NCI-H510A treated with DMSO at 0.1 percent for 48 hours (cell line): Measurements from ENCODE around the gene VMP1.
"Not testable (repeated sequence)": the region's sequence is repeated elsewhere in the genome, so short reads cannot be mapped to it uniquely, and the experiment has no call there.

ENCODE experiments used
- DNase-seq: peaks from one replicate; lab custom pipeline; 2025; lab: John Stamatoyannopoulos, UW

The VMP1 gene

GRCh38 chr17:59841091-59841881 is 133.8 kb downstream of the VMP1 start:
- peak; percentile 48 for DNase-seq

- not testable (repeated sequence) for DNase-seq
Observed at GRCh38 chr17:59841882-59842263, 134.4 kb downstream of the VMP1 start.

- DNase-seq = peak; percentile 69
Observed at GRCh38 chr17:59842901-59843652, 135.6 kb downstream of the VMP1 start.

GRCh38 chr17:59844884-59845594 is 137.6 kb downstream of the VMP1 start:
- DNase-seq = peak; percentile 68

GRCh38 chr17:59845595-59846393 is 138.3 kb downstream of the VMP1 start:
- DNase-seq = peak; percentile 100

DNA sequence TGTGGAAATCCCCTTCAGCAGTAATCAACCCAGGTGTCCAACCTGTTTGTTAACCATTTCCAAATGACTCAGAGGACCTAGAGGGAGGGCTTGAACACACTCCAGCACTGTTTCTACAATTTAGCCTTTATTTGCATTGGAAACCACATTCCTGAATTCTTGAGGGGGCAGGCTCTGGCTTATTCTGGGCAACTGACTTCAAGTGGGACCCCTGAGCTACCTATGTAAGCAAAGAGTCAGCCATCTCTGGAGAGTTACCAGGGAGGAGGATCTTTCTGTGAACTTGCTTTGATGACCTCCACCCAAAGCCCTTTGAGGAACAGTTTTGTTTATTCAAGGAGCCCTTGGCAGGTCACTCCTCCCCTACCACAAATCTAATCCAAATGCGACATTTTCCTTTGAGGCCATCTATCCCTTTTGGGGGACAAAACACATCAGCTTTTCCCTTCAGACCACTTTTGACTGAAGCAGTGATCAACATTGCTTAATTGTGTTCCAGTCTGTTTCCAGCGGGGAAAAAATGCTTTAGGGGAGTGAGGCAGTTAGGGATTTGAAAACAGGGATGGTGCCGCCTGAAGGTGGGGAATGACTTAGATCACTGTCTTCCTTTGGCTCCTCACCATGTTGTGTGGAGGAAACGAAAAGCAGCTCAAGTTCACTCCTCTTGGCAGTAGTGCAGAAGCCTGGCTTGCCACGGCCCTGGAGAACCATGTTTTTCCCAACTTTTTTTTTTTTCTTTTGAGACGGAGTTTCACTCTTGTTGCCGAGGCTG is 139.1 kb downstream of the VMP1 start:
- DNase-seq = peak; percentile 97

GRCh38 chr17:59848385-59848668 is 140.9 kb downstream of the VMP1 start:
- DNase-seq = no peak

GRCh38 chr17:59848778-59849177 is 141.3 kb downstream of the VMP1 start:
- DNase-seq = no peak

GRCh38 chr17:59850311-59850710 is 142.9 kb downstream of the VMP1 start:
- not testable (repeated sequence) for DNase-seq

DNA sequence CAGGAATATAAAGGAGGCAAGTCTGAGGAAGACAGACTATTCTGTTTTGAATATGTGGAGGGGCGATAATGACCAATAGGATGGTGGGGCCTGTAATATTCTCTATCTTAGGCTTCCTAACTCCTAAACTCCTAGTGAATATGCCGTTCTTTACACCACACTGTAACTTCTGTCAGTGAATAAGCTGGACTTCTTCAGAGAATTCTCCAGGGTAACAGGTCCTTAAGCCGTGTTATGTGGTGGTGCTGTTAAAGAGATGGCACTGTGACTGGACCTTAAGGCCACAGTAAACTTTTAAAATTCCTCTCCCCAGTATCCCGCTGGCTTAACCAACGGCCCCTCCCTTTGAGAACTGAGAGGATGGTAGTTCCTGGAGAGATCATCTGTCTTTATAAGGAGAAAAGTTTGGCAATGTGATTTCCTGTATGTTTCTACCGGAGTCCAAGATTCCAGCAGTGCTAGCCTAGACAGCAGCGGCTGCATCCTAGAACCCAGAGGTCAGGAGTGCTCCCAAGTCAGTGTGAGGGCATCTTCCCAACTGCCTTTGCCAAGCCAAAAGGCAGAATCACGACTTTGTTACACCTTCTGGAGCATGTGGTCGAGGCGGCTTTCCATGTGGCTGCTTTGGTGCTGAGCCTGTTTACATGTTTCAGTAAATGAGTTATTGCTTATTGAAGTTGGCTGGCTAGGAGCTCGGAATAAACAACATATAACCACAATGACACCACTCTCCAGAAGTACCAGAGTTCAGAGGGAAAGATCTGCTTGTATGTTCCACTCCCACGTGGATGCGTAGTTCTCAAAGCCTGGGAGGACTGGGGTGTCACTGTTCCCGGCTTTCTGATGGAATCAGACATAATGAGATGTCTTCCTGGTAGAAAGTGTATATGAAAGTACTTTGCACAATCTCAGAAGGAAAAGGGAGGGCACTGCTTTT is 144.3 kb downstream of the VMP1 start:
- peak; percentile 21 for DNase-seq

DNA sequence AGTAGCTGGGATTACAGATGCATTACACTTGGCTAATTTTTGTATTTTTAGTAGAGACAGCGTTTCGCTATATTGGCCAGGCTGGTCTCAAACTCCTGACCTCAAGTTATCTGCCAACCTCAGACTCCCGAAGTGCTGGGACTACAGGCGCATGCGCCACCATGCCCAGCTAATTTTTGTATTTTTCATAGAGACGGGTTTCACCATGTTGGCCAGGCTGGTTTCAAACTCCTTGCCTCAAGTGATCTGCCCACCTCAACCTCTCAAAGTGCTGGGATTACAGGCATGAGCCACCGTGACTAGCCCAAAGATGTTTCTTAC is 145.4 kb downstream of the VMP1 start:
- DNase-seq = not testable (repeated sequence)

DNA sequence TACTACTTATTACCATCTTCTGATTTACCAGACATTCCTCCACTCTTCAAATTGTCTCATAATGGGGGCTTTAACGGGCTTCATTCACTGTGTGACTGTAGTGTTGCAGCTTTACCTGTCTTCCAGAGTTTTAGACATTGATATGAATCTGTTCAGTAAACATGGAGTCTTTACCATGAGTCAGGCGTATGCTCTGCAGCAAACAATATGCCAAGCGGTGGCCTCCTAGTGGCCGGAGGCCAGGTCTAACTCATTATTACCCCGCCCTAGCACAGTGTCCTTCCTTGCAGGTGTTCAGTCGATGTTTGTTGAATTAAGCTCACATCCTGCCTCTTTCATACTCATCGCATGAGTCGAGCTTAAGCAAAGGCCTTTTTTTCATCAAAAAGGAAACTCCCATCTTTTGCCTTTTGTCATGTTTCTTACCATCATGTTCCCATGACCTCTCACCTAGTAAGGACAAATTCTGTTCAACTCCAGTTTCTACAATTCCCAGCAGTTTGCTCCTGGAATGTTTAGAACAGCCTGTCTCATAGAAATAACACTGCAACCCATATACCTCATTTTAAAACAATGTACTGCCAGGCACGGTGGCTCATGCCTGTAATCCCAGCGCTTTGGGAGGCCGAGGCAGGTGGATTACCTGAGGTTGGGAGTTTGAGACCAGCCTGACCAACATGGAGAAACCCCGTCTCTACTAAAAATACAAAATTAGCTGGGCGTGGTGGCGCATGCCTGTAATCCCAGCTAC is 145.9 kb downstream of the VMP1 start:
- peak; percentile 72 for DNase-seq

DNA sequence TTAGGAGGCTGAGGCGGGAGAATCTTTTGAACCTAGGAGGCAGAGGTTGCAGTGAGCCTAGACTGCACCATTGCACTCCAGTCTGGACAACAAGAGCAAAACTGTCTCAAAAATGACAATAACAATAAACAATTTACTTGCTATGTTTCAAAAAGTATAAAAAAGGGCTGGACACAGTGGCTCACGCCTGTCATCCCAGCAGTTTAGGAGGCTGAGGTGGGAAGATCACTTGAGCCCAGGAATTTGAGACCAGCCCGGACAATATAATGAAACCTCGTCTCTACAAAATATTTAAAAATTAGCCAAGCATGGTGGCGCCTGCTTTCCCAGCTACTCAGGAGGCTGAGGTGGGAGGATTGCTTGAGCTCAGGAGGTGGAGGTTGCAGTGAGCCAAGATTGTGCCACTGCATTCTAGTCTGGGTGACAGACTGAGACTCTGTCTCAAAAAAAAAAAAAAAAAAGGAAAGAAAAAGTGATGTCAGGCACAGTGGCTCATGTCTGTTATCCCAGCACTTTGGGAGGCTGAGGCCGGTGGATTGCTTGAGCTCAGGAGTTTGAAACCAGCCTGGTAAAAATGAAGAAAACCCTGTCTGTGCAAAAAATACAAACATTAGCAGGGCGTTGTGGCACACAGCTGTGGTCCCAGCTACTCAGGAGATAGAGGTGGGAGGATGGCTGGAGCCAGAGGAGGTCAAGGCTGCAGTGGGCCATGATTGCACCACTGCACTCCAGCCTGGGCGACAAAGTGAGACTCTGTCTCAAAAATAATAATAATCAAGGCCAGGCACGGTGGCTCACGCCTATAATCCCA is 146.7 kb downstream of the VMP1 start:
- DNase-seq = not testable (repeated sequence)

- DNase-seq = peak; percentile 28
Observed at GRCh38 chr17:59856859-59857794, 149.7 kb downstream of the VMP1 start.

DNA sequence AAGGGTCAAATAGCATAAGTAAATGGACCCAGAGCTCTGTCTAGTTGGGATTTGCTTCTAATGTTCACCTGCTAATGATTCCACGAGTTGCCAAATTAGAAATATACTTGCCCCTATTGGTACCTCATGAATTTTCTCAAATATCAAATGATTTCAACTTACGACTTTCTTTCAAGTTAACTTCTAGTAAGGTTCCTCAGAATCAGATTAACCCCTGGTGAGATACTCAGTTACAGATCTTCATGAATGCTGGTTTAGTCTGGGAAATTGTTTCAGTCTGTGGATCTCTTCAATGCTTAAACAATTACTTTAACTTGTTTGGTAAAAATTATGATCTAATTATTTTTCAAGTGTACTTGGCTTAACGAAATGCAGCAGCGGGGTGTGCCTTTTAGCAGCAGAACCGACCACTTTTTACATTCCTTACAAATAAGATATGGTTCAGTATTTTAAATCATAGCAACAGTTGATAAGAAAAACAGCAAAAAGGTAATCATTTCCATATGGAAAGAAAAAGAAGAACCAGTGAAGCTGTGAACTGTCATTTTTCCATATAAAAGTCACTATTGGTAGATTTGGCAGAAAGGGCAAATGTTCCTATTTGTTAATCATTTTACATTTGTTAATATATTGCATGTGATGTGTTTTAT is 150.8 kb downstream of the VMP1 start:
- no peak for DNase-seq

DNA sequence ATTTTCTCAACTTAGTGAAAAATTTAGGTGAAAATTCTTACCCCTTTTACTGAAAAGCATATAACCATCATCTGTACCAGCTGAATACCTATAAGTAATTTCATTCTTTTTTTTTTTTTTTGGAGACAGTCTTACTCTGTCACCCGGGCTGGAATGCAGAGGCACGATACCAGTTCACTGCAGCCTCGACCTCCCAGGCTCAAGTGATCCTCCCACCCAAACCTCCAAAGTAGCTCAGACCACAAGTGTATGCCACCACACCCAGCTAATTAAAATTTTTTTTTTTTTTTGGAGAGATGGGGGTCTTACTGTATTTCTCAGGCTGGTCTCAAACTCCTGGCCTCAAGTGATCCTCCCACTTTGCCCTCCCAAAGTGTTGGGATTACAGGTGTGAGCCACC is 151.5 kb downstream of the VMP1 start:
- DNase-seq = no peak

DNA sequence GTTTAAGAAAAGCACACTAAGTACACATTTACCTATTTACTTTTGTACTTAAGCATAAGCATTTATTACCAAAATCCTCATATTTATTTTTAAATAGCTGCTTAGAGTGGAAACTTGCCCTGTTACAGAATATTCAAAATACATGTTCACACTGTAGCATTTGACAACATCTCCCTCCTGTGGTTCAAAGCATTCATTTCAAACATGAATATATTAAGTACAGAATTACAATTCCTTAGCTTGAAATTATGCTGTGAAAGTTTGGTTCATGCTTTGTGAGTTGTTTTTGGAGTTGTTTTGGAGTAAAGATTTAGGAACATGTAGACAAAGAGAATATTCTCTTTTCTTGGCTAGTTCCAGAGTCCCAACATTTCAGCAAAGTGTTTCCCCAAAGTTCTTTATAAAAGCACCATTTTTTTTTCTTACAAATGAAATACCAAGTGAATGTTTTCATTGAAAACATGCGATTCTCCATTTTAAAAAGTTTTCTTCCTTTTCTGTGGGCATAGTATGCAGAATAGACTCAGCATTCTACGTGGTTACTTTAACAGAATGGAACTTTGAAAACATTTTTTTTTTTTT is 152.1 kb downstream of the VMP1 start:
- peak; percentile 66 for DNase-seq
